ENCODE results near the gene EEIG1.
A peak's percentile ranks its signal among the peaks of the same experiment; 100 is the strongest.
"Not testable (repeated sequence)": the region's sequence is repeated elsewhere in the genome, so short reads cannot be mapped to it uniquely, and the experiment has no call there.

Gene EEIG1

DNA sequence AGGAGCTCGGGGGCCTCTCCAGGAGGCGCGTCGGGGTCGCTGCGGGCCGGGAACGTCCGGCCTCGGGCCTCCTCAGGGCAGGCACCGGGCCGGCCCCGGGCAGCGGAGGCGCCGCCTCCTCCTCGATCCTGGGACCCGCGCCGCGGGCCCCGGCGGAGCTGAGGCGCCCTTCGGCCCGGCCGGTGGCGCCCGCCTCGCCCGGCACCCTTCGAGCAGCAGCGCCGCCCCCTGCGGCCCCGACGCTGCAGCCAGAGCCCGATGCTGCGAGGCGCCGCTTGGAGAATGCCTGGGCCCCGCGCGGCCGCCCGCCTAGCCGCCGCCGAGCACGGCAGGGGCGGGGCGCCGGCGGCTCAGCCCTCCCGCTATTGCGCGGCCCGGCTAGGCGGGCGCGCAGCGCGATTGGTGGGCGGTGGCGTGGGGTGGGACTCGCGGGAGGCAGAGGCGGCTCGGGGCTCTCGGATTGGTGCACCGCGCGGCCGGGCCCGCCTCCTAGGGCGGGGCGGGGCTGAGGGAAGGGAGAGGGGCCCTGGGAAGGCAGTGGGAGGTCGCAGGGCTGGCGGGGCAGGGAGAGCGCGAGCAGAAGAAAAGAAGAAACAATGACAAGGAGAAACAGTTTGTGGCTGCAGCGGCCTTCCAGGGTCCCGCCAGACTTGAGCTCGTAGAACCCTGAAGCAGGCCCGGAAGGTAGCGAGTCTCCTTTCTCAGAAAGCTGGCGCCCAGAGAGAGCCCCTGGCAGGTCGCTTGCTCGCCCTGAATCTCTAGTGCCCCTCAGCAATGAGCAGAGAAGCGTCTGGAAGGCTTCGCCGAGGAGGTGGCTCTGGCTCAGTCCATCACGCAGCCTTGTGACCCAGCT, at the start of gene EEIG1:
Gene EEIG1 (minus strand): TSS at position 284 of the 853 bp plus-strand sequence. CDS start 852 bp downstream, outside the sequence.
- peak; percentile 96 for DNase-seq (ENCODE audit: low spot score)

DNA sequence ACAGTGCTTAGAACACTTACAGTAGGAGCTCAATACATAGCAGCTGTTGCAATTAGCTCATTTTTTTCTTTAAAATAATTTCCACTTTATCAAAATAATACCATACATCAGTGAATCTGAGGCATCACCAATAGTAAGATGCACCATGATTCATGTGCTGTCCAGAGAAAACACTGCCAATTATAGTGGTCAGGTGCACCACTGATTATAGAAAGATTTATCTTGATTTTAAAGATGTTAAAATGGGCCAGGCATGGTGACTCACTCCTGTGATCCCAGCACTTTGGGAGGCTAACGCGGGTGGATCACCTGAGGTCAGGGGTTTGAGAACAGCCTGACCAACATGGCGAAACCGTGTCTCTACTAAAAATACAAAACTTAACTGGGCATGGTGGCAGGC, 46.9 kb upstream of the EEIG1 start:
- no peak for DNase-seq (ENCODE audit: low spot score)

DNA sequence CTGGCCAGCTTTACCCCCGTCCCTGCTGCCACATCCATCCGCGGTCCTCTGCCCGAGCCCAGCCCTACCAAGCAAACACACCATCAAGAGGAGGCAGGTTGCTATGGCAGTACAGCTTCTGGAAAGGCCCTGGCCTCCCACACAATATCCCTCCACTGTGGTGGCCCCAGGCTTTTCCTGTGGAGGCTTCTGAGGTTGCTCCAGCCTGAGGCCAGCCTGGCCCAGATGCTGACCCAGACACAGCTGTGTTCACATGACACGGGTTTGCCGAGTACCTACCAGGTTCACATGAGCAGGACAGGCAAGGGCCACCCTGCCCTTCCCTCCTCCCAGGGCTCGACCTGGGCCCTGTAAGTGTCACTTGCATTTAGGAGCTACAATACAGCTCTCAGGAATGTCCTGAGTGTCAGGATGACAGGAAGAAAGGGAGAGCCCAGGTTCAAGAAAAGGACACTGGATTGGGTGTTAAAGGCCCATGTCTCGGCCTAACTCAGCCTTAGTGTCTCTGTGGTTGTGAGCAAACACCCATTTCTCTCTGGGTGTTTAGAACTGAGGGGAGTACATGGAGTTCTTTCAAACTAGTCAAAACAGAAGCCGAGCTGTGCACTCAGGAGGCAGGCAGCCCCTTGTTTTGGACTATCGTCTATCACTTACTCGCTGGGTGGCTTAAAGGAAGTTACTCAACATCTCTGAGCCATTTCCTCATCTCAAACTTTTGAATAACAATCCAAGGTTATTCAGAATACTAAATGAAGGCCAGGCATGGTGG, 46.2 kb upstream of the EEIG1 start:
- DNase-seq (ENCODE audit: low spot score), result no peak

DNA sequence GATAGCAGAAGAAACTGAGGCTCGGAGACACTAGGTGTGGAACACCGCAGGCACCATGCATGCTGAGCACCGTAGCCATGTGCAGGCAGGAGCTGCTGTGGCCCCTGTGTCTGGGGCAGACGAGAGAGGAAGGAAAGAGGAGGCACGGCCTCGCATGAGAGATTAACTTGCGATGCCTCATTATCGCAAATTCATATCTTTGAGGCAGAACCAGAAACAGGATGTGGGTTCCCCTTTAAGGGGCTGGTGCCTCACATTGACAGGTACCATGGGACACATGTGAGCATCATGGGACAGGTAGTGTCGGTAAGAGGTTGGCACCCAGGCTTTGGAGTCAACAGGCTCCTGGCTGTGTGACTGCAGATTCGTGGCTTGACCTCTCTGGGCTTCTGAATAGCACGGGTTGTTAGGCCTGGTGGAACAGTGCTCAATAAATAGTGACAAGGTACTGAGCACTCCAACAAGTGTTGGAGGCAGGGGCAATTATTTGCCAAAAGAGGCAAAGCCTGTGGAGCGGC, 45.5 kb upstream of the EEIG1 start:
- DNase-seq (ENCODE audit: low spot score), result no peak

DNA sequence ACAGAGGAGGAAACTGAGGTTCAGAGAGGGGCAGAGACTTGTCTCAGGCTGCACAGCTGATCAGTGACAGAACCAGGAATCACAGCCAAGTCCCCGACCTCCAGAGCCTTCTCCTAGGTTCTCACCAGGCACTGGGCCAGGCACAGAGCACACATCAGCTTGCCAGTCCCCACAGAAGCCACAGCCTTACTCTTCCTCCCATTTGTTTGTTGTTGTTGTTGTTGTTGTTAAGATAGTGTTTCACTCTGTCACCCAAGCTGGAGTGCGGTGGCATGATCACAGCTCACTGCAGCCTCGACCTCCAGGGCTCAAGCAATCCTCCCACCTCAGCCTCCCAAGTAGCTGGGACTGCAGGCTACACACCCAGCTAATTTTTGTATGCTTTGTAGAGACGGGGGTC, 44.9 kb upstream of the EEIG1 start:
- DNase-seq (ENCODE audit: low spot score), result no peak

DNA sequence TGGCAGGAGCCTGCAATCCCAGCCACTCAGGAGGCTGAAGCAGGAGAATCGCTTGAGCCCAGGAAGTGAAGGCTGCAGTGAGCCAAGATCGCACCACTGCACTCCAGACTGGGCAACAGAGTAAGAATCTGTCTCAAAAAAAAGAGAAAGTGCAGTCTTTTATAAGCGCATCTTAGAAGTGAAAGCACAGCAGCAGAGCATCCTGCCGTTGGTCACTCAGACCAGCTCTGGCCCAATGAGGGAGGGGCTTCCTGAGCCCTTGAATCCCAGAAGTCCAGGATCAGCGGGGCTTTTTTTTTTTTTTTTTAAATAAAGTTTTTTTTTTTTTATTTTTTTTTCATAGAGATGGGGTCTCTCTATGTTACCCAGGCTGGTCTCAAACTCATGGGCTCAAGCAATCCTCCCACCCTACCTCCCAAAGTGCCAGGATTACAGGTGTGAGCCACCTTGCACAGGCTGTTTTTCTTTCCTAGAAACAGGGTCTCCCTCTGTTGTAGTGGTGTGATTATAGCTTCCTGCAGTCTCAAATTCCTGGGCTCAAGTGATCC, 44.0 kb upstream of the EEIG1 start:
- no peak for DNase-seq (ENCODE audit: low spot score)

DNA sequence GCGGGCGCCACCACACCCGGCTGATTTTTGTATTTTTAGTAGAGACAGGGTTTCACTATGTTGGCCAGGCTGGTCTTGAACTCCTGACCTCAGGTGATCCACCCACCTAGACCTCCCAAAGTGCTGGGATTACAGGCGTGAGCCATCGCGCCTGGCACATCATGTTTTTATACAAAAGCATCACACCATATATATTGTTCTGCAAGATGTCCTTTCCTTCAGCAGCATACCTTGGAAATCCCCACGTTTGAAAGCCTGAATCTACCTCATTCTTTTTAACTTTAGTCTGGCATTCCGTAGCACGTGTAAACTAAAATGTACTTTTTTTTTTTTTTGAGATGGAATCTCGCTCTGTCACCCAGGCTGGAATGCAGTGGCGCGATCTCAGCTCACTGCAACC, 42.9 kb upstream of the EEIG1 start:
- not testable (repeated sequence) for DNase-seq (ENCODE audit: low spot score)

DNA sequence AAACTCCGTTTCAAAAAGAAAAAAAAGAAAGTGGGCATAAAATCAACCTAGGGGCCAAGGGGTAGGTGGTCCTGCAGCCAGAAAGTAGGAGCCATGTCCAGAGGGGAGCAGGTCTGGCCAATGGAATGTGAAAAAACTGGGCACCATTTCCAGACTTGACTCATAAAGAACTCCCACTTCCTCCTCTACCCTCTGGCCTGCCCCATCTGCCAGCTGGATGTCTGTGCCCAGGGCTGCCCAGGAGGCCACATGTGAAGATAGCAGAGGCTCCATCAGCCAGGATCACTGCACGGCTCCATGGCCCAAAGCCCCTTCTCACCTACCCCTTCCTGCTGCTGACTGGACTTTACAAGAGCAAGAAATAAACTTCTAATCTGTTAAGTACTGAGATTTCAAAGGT, 42.1 kb upstream of the EEIG1 start:
- no peak for DNase-seq (ENCODE audit: low spot score)

DNA sequence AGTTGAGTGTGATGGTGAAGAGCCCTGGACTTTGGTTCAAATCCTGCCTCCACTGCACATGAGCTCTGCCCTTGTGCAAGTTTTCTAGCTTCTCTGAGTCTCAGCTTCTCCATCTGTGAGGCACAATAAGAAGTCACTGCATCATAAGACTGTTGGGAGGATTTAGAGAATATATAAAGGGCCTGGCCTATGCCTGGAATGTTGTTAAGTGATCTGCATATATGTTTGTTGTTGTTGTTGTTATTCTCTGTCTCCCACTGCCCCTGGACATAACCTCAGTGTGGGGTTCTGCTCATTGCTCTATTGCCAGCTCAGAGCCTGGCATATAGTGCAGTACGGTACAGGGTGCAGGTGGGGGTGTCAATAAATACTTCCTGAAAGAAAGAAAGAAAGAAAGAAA, 40.3 kb upstream of the EEIG1 start:
- DNase-seq (ENCODE audit: low spot score), result no peak

DNA sequence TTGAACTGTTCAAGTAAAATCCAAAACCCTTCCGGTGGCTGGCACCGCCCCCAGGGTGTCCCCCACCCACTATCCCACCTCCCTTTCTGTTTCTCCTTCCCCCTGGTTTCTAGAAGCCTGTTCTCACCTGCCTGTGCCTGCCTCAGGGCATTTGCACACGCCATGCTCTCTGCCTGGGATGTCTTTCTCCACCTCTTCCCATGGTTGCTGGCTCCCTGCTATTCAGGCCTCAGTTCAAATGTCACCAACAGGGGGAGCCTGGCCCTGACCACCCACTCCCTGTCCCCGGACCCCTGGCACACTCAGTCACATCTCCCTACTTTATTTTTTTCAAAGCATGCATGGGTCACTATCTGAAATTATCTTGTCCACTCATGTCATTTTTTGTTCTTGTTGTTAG, 39.9 kb upstream of the EEIG1 start:
- no peak for DNase-seq (ENCODE audit: low spot score)

DNA sequence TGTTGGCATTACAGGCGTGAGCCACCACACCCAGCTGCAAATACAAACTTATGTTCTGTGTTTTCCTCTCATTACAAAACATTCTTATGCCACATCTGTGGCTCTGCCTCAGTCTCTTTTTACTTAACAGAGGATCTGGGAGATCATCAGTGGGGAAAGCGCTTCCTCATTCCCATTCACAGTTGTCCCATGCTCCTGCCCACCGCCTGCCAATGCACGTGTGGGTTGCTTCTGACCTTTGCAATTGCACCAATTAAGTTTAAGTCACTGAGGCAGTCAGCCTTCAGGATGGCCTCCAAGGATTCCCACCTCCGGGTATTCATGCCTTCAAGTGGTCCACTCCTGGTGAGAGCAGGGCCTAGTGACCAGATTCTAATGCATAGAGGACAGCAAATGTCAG, 34.9 kb upstream of the EEIG1 start:
- DNase-seq (ENCODE audit: low spot score), result no peak

DNA sequence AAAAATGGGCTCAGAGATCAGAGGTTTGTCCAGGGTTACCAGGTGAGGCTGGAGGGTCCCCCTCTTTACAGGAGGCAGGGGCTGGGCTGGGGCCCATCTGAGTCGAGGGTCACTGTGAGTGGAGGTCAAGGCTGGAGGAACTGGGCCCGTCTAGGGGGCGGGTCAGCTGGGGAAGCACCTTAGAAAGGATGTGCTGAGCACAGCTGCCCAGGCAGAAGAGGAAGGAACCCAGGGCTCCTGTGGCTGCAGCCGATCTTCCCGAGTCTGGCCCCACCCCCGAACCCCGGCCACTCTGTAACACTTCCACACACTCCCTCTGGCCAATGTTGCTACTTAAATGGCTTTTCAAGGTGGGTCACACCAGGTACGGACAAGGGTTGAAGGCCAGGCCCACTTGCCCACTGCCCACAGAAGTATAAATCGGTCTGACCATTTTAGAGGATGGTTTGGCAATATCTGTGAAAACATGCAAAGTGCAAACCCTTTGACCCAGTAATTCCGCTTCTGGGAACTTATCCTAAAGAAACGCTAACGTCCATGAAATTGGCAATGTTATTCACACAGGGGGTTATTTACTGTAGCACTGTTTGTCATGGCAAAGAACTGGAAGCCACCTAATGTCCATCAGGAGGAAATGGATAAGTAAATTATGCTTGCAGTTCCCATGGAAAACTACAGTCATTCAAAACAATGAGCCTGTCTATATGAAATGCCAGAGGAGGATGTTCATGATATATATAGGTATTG, 30.5 kb upstream of the EEIG1 start:
- no peak for DNase-seq (ENCODE audit: low spot score)

DNA sequence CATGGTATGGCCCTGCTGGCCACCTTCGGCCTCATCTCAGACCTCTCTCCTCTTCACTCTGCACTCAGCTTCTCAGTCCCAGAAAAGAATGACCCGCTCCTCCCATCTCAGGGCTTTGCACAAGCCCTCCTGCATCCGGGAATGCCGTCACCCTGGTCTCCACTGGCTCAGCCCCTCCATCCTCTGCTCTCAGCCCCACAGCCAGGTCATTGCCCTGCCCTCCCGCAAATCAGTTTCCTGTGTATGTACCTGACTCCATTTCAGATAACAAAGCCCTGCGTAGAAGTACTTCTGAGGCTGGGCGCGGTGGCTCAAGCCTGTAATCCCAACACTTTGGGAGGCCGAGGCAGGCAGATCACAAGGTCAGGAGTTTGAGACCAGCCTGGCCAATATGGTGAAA, 28.9 kb upstream of the EEIG1 start:
- DNase-seq (ENCODE audit: low spot score), result no peak

DNA sequence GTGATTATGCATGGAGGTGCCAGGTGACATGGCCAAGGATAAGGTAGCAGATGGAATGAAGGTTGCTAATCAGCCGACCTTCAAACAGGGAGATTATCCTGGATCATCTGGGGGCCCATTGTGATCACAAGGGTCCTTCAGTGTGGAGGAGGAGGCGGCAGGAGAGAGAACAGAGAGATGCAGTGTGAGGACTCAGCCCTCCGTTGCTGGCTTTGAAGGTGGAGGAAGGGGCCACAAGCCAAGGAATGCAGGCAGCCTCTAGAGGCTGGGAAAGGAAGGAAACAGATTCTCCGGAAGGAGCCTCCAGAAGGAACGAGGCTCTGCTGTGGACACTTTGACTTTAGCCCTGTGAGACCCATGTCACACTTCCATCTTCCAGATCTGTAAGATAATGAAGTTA, 27.4 kb upstream of the EEIG1 start:
- no peak for DNase-seq (ENCODE audit: low spot score)

DNA sequence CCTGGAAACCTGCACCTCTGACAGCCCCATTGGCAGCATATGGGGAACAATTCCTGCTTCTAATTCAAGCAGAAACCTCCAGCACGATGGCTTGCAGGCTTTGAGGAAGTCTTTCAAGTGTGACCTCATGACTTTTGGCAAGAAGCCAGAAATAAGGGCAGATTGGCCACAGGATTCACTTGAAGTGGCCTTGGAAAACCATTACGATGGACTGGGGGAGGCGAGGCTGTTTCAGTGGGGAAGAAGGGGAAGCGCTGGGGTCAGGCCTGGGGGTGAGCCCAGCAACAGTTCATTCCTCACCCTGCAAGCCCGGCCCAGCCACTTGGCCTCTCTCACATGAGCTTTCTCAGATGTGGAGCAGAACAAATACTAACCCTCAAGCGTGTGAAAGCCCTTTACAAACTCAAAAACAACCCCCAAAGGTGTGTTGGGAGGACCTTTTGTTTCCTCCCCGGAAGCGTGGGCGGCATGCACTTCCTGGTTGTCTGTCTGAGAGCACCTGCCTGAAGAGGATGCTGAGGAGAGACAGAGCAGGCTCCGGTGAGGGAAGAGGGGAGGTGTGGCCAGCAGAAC, 26.9 kb upstream of the EEIG1 start:
- peak; percentile 82 for DNase-seq (ENCODE audit: low spot score)

DNA sequence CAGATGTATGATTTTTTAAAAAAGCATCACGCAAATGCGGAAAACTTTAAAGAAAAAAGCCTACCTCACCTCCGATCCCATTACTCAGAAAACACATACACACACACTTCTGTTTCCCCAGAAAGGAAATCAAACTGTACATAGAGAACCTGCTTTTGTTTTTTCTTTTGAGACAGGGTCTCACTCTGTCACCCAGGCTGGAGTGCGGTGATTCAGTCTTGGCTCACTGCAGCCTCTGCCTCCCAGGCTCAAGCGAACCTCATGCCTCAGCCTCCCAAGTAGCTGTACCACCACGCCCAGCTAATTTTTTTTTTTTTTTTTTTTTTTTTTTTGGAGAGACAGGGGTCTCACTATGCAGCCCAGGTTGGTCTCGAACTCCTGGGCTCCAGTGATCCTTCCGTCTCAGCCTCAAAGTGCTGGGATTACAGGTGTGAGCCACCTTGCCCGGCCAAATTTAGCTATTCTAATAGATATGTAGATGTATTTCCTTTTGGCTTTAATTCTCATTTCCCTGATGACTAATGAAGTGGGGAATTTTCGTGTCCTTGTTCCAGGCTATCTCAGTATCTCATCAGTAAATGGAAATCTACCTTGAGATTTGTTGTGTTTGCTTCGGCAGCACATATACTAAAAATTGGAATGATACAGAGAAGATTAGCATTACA, 25.7 kb upstream of the EEIG1 start:
- no peak for DNase-seq (ENCODE audit: low spot score)

DNA sequence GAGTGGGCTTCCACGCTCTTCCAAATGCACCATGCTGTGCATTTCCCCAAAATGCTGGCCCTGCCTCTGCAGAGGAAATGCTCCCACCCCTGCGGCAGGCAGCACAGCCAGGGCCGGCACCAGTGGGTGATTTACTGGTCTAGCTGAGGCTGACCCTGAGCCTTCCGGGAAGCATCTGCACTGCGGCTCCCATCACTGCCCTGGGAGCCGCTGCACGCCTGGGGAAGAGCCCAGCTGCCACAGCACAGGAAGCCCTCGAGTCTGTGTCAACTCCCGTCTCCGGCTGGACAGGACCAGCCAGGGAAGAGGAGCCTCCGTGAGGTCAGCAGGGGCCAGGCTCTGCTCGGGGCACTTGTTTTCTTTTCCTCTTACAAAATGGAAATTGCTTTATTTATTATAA, 25.1 kb upstream of the EEIG1 start:
- DNase-seq (ENCODE audit: low spot score), result no peak

DNA sequence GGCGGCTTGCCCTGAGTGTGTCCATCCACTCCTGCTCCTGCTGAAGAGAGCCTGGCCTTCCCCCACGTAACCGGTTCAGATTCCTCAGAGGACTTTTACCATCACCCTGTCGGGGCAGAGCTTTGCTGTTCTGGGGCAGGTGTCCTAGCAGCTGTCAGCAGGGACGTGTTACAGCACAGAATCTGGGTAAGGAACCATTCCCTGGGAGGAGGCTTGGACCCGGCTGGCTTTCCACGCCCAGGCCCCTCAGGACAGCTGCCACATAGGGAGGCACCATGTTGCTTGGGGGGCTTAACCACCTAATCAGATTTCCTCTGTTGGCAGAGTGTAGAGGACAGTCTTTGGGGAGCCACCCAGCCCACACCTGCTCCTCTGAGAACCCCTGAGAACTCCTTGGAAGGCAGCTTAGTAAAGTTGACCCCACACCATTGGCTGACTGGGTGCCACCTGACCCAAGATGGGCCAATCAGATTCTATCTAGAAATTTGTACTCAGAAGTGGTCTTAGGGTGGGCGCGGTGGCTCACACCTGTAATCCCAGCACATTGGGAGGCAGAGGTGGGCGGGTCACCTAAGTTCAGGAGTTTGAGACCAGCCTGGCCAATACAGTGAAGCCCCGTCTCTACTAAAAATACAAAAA, 23.3 kb upstream of the EEIG1 start:
- DNase-seq (ENCODE audit: low spot score), result no peak

DNA sequence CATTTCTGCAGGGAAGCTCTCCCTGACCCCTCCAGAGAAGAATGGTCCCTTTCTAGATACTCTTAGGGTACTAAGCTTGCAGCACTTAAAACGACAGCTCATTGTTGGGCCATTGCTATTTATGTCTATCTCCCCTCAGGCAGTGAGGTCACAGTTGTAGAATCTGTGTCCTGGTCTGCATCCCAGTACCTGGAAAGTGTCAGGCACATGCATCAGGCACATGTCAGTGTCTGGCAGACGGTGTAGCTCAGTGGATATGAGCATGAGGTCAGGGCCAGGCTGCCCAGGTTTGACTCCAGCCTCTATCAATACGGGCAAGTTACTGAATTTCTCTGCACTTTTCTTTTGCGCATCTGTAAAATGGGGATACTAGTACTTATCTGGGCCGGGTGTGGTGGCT, 22.2 kb upstream of the EEIG1 start:
- DNase-seq (ENCODE audit: low spot score), result no peak

DNA sequence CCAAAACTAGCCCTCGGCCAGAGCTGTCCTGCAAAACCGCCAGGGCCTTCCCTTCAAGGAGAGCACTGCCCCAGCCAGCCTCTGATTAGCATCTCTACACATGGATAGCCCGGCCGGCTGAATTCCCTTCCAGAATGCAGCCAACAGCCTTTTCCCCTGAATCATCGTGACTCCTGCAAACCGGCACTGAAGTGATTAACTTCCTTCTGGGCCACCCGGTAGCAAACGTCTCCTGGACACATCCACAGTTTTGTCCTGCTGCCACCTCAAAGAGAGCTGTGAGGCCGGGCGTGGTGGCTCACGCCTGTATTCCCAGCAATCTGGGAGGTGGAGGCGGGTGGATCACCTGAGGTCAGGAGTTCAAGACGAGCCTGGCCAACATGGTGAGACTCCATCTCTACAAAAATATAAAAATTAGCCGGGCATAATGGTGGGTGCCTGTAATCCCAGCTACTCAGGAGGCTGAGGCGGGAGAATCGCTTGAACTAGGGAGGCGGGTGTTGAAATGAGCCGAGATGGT, 21.1 kb upstream of the EEIG1 start:
- DNase-seq (ENCODE audit: low spot score), result no peak
